ENCODE measurements around the gene EFCAB13. TPM values are rescaled to one million over a fixed set of nuclear protein-coding genes. Genes with fewer than 3 reads are reported as not detected.
A peak's percentile ranks its signal among the peaks of the same experiment; 100 is the strongest.

Gene EFCAB13
- total RNA-seq, 3 donors from 2014 or later: 8.8 to 16.4 (median 10.8) TPM

GRCh38 chr17:47276868-47277267 is 46.9 kb upstream of the EFCAB13 start:
- DNase-seq (ENCODE audit: low spot score in 2 of 2): peak; percentile 68 to 72
- TF ChIP-seq POLR2AphosphoS5 (IDR thresholded peaks at IDR 0.05) (peak in 1 of 3 donors; percentile 61), POLR2A (IDR thresholded peaks at IDR 0.05) (no peak)
- H3K27me3 ChIP-seq: no peaks in the 10 kb centered on the region
- no peaks in the 10 kb centered on the region for H3K36me3 ChIP-seq
- peaks cover 15 to 42% of the 10 kb centered on the region in 2 donors for H3K4me1 ChIP-seq
- peak overlapping the region; percentile 84 to 91 for H3K27ac ChIP-seq
- H3K4me3 ChIP-seq: no peak overlapping the region
- intact Hi-C loops (cut with DNase I; ENCODE audit: low total_unique reads): no loop called here
- H3K9me3 ChIP-seq: no peaks in the 10 kb centered on the region

- TF ChIP-seq CTCF (IDR thresholded peaks at IDR 0.05) (no peak), POLR2AphosphoS5 (IDR thresholded peaks at IDR 0.05) (no peak), POLR2A (IDR thresholded peaks at IDR 0.05) (no peak)
- H3K27ac ChIP-seq: peak overlapping the region; percentile 82 to 93
- DNase-seq (ENCODE audit: low spot score in 2 of 2): no peak
- no peaks in the 10 kb centered on the region for H3K9me3 ChIP-seq
- intact Hi-C loops (cut with DNase I; ENCODE audit: low total_unique reads): no loop called here
- H3K27me3 ChIP-seq: no peaks in the 10 kb centered on the region
- H3K4me3 ChIP-seq: no peak overlapping the region
- H3K36me3 ChIP-seq: no peaks in the 10 kb centered on the region
- peaks cover 15 to 42% of the 10 kb centered on the region in 2 donors for H3K4me1 ChIP-seq
These were observed 45.8 kb upstream of the EFCAB13 start for GRCh38 chr17:47277921-47278320.

- TF ChIP-seq CTCF (IDR thresholded peaks at IDR 0.05): no peak
- TF ChIP-seq POLR2A (IDR thresholded peaks at IDR 0.05): no peak
- no peak for TF ChIP-seq POLR2AphosphoS5 (IDR thresholded peaks at IDR 0.05)
- Histone ChIP-seq H3K27me3 (no peaks in the 10 kb centered on the region), H3K36me3 (no peaks in the 10 kb centered on the region), H3K27ac (peak overlapping the region; percentile 82 to 93), H3K4me1 (peaks cover 15 to 42% of the 10 kb centered on the region in 2 donors), H3K4me3 (no peak overlapping the region), H3K9me3 (no peaks in the 10 kb centered on the region)
- DNase-seq (ENCODE audit: low spot score in 2 of 2): no peak
- intact Hi-C loops (cut with DNase I; ENCODE audit: low total_unique reads): no loop called here
These were observed 45.2 kb upstream of the EFCAB13 start for GRCh38 chr17:47278561-47278960.

- Histone ChIP-seq H3K9me3 (no peaks in the 10 kb centered on the region), H3K36me3 (no peaks in the 10 kb centered on the region), H3K4me3 (peak overlapping the region in 1 of 3 donors; percentile 36), H3K4me1 (peaks cover 15 to 42% of the 10 kb centered on the region in 2 donors), H3K27ac (peak overlapping the region; percentile 82 to 93), H3K27me3 (no peaks in the 10 kb centered on the region)
- DNase-seq (ENCODE audit: low spot score in 2 of 2): peak in 1 of 2 donors; percentile 81
- intact Hi-C loops (cut with DNase I; ENCODE audit: low total_unique reads): no loop called here
- no peak for TF ChIP-seq POLR2A (IDR thresholded peaks at IDR 0.05)
- TF ChIP-seq POLR2AphosphoS5 (IDR thresholded peaks at IDR 0.05): peak; percentile 66 to 82 (median 74)
- TF ChIP-seq CTCF (IDR thresholded peaks at IDR 0.05): no peak
These were observed 44.5 kb upstream of the EFCAB13 start for GRCh38 chr17:47279062-47279801.

GRCh38 chr17:47280072-47280811 is 43.5 kb upstream of the EFCAB13 start:
- intact Hi-C loops (cut with DNase I; ENCODE audit: low total_unique reads): no loop called here
- Histone ChIP-seq H3K4me3 (peak overlapping the region in 1 of 3 donors; percentile 36), H3K27me3 (no peaks in the 10 kb centered on the region), H3K36me3 (no peaks in the 10 kb centered on the region), H3K27ac (peak overlapping the region; percentile 82 to 93), H3K9me3 (no peaks in the 10 kb centered on the region), H3K4me1 (peaks cover 15 to 40% of the 10 kb centered on the region in 2 donors)
- TF ChIP-seq POLR2AphosphoS5 (IDR thresholded peaks at IDR 0.05) (no peak), CTCF (IDR thresholded peaks at IDR 0.05) (no peak), POLR2A (IDR thresholded peaks at IDR 0.05) (no peak)
- no peak for DNase-seq (ENCODE audit: low spot score in 2 of 2)
